Stimulated activated CD4-positive, alpha-beta T cell treated with anti-CD3 and anti-CD28 coated beads, Interleukin-15, amount 100 ng/mL, for 24 hours (primary cell): ENCODE data around the gene ALDH1B1.
"Not testable (repeated sequence)": the region's sequence is repeated elsewhere in the genome, so short reads cannot be mapped to it uniquely, and the experiment has no call there.

Experiments
- DNase-seq: peaks from one replicate; pipeline ENCODE4 v3.0.0-alpha.2; 2020

The ALDH1B1 gene

GRCh38 chr9:38362852-38363588, 29.5 kb upstream of the ALDH1B1 start:
- peak; percentile 26 for DNase-seq

DNA sequence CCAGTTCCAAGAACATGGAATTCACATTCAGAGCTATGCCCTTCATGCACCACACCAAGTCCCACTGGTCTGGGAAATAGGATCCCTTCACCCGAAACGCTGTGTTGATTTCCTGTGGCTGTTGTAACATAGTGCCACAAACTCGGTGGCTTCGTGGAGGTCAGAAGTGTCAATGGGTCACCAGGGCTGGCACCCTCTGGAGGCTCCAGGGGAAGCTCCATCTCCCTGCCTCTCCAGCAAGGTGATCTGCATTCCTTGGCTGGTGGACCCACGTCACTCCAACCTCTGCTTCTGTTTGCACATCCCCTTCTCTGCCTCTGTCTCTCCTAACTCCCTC, 28.9 kb upstream of the ALDH1B1 start:
- DNase-seq: no peak

GRCh38 chr9:38367898-38368297, 24.6 kb upstream of the ALDH1B1 start:
- no peak for DNase-seq

GRCh38 chr9:38368731-38369130, 23.8 kb upstream of the ALDH1B1 start:
- no peak for DNase-seq

GRCh38 chr9:38370176-38370575, 22.3 kb upstream of the ALDH1B1 start:
- DNase-seq: no peak

DNA sequence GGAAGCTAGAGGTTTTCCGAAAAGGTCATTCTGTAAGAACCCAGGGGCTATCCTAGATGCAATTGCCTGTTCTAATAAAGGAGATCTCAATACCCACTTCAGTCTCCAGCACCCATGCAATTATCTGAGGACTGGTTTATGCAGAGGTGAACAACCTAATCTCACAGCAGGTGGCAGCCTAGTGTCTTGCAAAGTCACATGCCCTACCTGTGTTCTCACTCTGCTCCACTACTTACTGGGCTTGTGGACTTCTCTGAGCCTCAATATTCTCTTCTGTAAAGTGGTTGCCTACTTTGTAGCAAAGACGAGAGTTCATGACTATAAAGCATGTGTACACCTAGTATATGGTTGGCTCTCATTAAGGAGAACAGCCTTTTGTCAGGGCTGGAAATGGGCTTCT, 21.0 kb upstream of the ALDH1B1 start:
- peak; percentile 7 for DNase-seq

DNA sequence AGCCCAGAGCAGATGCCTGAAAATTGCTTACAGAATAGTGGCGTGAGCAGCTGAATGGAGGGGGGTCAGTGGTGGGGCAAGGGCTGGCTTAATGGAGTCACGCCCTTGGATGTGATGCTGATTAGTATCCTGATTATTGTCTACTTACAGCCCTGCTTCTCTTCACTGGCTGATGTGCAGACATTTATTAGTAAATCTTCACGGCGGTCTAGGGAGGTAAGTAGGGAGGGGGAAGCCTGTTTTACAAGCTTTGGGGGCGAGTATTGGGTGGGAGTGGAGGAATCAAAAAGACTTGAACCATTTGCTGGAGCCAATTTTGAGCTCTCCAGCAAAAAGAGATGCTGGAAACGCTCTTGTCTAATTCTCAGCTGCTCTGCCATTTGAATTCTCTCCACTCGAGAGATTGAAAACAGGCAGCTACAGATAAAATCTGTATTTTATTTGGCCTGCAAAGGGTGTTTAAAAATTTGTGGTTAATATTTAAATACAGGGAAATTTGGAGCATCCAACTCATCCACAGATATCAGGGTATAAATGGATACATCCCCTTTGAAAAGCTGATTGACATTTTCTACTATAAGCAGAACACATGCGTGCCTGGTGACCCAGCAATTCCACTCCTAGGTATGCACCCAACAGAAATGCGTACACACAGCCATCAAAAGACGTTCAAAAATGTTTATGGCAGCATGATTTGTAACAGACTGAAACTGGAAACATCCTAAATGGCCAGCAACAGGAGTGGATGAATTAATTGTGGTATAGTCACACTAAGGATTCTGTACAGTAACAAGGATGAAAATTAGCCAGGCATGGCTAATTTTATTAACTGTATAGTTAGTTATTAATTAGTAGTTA, 19.5 kb upstream of the ALDH1B1 start:
- no peak for DNase-seq

DNA sequence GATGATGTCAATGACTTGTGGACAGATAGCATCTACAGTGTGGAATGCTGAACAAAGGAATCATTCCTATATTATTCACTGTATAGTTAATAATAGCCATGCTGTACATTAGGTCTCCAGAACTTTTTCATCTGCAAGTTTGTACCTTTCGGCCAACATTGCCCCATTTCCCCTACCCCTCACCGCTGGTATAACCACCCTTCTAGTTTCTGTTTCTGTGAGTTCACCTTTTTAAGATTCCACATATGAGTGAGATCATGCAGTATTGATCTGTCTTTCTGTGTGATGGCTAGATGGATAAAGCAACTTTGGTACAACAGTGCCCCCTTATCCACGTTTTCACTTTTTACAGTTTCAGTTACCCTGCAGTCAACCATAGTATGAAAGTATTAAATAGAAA, 18.8 kb upstream of the ALDH1B1 start:
- DNase-seq: no peak

DNA sequence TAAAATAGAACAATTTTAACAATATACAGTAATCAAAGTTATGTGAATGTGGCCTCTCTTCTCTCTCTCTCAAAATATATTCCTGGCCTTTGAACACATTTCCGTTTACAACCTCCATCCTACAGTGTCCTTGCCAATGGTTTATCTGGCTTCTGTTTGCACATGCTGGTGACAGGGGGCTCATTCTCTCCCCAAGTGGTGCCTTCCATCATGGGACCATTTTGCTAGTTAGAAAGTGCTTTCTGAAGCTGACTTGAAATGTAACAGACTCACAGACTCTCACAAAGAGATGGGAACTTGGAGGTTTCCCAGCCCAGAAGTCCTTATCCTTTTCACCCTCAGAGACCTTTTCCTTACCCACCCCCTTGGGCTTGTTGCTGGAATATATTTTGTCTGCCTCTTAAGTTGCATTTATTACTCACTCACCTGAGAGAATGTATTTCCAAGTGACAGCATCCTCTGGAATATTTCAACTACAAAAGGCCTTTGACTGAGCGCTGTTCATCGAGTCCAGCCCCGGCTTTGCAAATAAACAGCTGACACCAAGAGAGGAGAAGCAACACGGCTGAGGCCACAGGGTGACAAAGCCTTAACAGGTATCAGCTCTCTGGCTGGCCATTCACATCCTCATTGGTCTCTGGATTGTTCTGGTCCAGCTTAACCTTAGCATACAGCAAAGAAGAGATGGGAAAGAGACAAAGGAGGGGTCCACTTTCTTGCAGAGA, 17.5 kb upstream of the ALDH1B1 start:
- DNase-seq: no peak

DNA sequence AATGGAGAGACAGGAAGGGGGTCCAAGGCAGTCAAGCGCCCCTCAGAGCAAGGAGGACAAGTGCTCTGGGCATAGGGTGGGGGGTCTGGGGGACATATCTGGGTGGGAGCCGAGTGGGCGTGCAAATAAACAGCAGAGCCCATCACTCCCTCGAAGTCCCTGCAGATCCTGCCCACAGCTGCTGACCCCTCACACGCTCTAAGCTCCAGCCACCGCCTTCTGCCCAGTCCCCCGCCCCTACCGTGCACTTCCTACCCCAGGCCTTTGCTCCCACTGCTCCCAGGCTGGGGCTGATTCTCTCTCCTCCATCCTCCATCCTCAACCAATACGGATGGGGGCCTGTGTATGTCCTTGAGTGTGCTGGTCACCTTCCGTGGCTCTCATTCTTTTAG, 16.9 kb upstream of the ALDH1B1 start:
- no peak for DNase-seq

DNA sequence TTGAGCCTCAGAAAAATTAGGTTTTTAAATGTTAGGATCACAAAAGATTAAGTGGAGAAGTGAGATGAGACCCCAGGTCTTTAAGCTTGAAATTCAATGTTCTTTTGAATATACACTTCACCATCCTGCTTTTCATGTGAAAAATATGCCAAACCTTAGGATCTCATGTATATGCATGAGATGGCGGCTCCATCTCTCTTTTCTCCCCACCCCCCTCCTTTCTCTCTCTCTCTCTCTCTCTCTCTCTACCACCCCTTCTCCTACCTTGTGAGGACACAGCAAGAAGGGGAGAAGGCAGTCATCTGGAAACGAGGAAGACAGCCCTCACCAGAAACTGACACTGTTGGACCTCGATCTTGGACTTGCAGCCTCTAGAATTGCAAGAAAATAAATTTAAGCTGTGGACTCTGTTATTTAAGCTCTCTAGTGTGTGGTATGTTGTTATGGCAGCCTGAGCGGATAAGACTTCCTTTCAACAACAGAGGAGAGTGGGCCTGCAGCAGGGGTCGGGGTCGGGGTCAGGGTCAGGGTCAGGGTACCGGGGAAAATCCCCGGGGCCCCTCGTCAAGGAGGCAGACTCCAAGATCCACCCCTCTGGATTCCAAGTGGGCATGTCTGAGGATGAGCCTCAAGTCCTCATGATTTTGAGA, 16.4 kb upstream of the ALDH1B1 start:
- DNase-seq: no peak

GRCh38 chr9:38377336-38378083, 15.0 kb upstream of the ALDH1B1 start:
- DNase-seq: not testable (repeated sequence)

GRCh38 chr9:38380230-38380871, 12.2 kb upstream of the ALDH1B1 start:
- DNase-seq: no peak

DNA sequence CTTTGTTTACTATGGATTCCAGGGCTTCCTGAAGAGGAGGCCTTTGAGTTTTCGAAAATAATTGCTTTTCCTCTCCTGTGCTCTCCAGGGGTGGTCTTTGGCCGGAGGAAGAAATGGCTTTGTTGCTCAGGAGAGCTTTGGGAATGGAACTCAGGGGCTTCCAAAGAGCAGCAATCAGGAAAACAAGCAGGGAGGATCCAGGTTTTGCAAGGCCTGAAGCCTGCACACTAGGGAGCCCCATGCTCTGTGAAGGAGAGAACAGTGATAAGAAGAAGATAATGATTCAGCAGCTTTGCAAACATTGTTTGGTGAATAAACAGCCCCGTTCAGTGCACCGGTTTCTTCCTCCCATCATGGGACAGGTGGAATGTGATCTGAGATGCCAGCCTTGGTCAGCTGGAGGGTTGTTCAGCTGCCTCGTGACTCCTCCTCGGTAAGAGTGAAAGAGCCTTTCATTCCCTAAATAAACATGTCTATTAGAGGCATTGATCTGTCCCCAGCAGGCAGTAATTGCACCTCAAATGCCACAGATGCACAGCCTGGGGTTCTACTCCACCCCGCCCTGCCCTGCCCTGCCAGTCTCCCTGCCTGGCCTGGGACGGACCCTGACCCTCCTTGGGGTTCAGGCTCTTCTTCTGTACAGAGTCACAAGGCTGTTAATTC, 11.5 kb upstream of the ALDH1B1 start:
- no peak for DNase-seq

DNA sequence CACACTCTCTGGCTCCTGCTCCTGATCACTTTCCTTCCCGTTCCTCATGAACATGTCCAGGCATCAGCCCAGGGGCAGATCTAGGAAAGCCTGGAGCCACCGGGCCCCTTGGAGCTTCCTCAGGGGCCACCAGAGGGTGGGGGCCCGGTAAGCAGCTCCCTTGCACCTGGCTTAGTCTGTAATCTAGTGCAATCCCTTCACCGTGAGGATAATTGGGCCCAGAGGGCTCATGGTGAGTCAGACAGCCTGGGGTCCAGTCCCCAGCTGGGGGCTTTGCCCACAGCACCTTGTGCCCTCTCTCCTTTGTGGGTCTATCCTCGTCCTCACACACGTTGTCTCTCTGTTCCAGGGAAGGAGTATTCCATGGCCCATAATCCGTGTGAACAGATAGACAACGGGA, 10.4 kb upstream of the ALDH1B1 start:
- DNase-seq: no peak

- no peak for DNase-seq
These were observed 7.3 kb upstream of the ALDH1B1 start for GRCh38 chr9:38384990-38385848.

GRCh38 chr9:38385896-38386295, 6.6 kb upstream of the ALDH1B1 start:
- DNase-seq: no peak

- no peak for DNase-seq
These were observed 6.1 kb upstream of the ALDH1B1 start for GRCh38 chr9:38386319-38386895.

- DNase-seq: no peak
These were observed 5.4 kb upstream of the ALDH1B1 start for GRCh38 chr9:38387066-38387465.

DNA sequence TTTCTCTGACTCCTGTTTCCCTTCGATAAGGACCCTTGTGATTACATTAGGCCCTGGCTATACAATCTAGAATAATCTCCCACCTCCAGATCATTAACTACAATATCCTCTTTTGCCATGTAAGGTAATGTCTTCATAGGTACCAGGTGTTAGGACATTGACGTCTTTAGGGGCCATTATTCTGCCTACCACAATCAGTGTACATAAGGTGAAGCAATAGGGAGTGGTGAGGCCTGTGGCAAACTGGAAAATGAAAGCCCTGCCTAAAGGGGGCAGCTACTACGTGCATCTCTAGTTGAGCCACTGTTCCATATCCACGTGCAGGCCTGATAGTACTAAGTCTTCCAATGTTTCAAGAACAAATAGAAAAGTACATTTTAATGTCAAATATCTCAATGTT, 4.8 kb upstream of the ALDH1B1 start:
- no peak for DNase-seq
